ENCODE measurements around the gene ELK3. TPM values are rescaled to one million over a fixed set of nuclear protein-coding genes. Genes with fewer than 3 reads are reported as not detected.

Gene ELK3
- total and polyA plus RNA-seq, 2 experiments from 2014 or later: 5.5 to 8.3 TPM

GRCh38 chr12:96204381-96204780 is 10.2 kb downstream of the ELK3 start:
- Histone ChIP-seq H3K4me1 (ENCODE audit: insufficient read depth) (peaks cover 3% of the 10 kb centered on the region; the same call in 1 of the 2 replicates), H3K27me3 (ENCODE audit: insufficient read depth) (no peaks in the 10 kb centered on the region), H2AFZ (no peak overlapping the region), H3K9me2 (ENCODE audit: insufficient read depth) (no peaks in the 10 kb centered on the region), H4K20me1 (replicated peaks; ENCODE audit: insufficient read depth) (no peaks in the 10 kb centered on the region; the same call in 1 of the 2 replicates), H3K4me2 (no peak overlapping the region), H3K27ac (ENCODE audit: low read depth) (no peak overlapping the region), H3K4me3 (no peak overlapping the region), H3K36me3 (ENCODE audit: insufficient read depth) (no peaks in the 10 kb centered on the region), H3F3A (replicated peaks; ENCODE audit: low read depth) (no peaks in the 10 kb centered on the region), H3K79me2 (replicated peaks; ENCODE audit: insufficient read depth) (peaks cover 22% of the 10 kb centered on the region)
- DNase-seq (ENCODE audit: low spot score) (no peak), ATAC-seq (no peak)
- Mint-ChIP-seq H3K27me3 (ENCODE audit: insufficient read depth, low read depth, poor library complexity) (no peaks in the 10 kb centered on the region), H3K4me1 (peaks cover 13% of the 10 kb centered on the region), H3K36me3 (ENCODE audit: low read depth) (no peaks in the 10 kb centered on the region), H3K4me3 (no peak overlapping the region), H3K9me3 (no peaks in the 10 kb centered on the region), H3K27ac (no peak overlapping the region)
- TF ChIP-seq EZH2phosphoT487 (IDR thresholded peaks at IDR 0.05; ENCODE audit: unreplicated experiment) (no peak), ZNF114 (CRISPR knock-in tag; IDR thresholded peaks at IDR 0.05) (no peak), ZNF462 (CRISPR knock-in tag; IDR thresholded peaks at IDR 0.05) (no peak), EZH2 (IDR thresholded peaks at IDR 0.05; ENCODE audit: low read depth, unreplicated experiment) (no peak), NANOG (IDR thresholded peaks at IDR 0.05; ENCODE audit: borderline replicate concordance) (no peak), POLR2AphosphoS5 (IDR thresholded peaks at IDR 0.05; ENCODE audit: low read depth) (no peak), STAT1 (IDR thresholded peaks at IDR 0.05; ENCODE audit: unreplicated experiment) (no peak), CREB1 (CRISPR knock-in tag; IDR thresholded peaks at IDR 0.05; ENCODE audit: low read depth) (no peak), CTCF (conservative IDR thresholded peaks at IDR 0.05; ENCODE audit: low read depth in 2 of 2) (no peak), REST (IDR thresholded peaks at IDR 0.05; ENCODE audit: unreplicated experiment) (no peak), JUNB (IDR thresholded peaks at IDR 0.05; ENCODE audit: unreplicated experiment) (no peak)
- TF ChIP-seq, protein P1, sequence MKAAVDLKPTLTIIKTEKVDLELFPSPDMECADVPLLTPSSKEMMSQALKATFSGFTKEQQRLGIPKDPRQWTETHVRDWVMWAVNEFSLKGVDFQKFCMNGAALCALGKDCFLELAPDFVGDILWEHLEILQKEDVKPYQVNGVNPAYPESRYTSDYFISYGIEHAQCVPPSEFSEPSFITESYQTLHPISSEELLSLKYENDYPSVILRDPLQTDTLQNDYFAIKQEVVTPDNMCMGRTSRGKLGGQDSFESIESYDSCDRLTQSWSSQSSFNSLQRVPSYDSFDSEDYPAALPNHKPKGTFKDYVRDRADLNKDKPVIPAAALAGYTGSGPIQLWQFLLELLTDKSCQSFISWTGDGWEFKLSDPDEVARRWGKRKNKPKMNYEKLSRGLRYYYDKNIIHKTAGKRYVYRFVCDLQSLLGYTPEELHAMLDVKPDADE (IDR thresholded peaks at IDR 0.05): no peak

All from GM23338 (cell line).